ENCODE data around the gene FATE1.

DNA sequence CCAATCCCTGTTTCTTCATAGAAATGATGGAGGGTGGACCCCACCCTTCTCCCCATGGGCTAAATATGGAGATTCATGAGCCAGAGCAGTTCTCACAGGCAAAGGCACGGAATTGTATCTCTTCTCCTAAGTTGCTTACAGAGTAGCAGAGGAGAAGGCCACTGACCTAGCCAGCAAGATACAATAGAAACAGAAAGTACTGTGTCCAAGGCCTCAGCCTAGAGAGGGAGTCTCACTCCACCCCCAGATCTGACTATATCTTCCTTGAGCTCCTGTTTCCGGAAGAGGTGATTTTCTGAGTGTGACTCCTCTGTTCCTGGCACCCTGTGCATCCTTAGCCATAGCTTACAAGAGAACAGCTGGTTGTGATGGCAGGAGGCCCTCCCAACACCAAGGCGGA lies at the start of gene FATE1:
- TF ChIP-seq, protein P1, sequence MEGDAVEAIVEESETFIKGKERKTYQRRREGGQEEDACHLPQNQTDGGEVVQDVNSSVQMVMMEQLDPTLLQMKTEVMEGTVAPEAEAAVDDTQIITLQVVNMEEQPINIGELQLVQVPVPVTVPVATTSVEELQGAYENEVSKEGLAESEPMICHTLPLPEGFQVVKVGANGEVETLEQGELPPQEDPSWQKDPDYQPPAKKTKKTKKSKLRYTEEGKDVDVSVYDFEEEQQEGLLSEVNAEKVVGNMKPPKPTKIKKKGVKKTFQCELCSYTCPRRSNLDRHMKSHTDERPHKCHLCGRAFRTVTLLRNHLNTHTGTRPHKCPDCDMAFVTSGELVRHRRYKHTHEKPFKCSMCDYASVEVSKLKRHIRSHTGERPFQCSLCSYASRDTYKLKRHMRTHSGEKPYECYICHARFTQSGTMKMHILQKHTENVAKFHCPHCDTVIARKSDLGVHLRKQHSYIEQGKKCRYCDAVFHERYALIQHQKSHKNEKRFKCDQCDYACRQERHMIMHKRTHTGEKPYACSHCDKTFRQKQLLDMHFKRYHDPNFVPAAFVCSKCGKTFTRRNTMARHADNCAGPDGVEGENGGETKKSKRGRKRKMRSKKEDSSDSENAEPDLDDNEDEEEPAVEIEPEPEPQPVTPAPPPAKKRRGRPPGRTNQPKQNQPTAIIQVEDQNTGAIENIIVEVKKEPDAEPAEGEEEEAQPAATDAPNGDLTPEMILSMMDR (IDR thresholded peaks at IDR 0.05; ENCODE audit: low read depth, low read length, missing input control), result no peak
- TF ChIP-seq TAF1 (conservative IDR thresholded peaks at IDR 0.05), result no peak
- TF ChIP-seq GABPA (IDR thresholded peaks at IDR 0.05 in 1 of 2, conservative IDR thresholded peaks at IDR 0.05 in 1 of 2), result no peak
- TF ChIP-seq, protein P2, sequence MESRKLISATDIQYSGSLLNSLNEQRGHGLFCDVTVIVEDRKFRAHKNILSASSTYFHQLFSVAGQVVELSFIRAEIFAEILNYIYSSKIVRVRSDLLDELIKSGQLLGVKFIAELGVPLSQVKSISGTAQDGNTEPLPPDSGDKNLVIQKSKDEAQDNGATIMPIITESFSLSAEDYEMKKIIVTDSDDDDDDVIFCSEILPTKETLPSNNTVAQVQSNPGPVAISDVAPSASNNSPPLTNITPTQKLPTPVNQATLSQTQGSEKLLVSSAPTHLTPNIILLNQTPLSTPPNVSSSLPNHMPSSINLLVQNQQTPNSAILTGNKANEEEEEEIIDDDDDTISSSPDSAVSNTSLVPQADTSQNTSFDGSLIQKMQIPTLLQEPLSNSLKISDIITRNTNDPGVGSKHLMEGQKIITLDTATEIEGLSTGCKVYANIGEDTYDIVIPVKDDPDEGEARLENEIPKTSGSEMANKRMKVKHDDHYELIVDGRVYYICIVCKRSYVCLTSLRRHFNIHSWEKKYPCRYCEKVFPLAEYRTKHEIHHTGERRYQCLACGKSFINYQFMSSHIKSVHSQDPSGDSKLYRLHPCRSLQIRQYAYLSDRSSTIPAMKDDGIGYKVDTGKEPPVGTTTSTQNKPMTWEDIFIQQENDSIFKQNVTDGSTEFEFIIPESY (IDR thresholded peaks at IDR 0.05), result no peak
- TF ChIP-seq, protein P3, sequence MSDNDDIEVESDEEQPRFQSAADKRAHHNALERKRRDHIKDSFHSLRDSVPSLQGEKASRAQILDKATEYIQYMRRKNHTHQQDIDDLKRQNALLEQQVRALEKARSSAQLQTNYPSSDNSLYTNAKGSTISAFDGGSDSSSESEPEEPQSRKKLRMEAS (IDR thresholded peaks at IDR 0.05), result no peak
- TF ChIP-seq, protein P4, sequence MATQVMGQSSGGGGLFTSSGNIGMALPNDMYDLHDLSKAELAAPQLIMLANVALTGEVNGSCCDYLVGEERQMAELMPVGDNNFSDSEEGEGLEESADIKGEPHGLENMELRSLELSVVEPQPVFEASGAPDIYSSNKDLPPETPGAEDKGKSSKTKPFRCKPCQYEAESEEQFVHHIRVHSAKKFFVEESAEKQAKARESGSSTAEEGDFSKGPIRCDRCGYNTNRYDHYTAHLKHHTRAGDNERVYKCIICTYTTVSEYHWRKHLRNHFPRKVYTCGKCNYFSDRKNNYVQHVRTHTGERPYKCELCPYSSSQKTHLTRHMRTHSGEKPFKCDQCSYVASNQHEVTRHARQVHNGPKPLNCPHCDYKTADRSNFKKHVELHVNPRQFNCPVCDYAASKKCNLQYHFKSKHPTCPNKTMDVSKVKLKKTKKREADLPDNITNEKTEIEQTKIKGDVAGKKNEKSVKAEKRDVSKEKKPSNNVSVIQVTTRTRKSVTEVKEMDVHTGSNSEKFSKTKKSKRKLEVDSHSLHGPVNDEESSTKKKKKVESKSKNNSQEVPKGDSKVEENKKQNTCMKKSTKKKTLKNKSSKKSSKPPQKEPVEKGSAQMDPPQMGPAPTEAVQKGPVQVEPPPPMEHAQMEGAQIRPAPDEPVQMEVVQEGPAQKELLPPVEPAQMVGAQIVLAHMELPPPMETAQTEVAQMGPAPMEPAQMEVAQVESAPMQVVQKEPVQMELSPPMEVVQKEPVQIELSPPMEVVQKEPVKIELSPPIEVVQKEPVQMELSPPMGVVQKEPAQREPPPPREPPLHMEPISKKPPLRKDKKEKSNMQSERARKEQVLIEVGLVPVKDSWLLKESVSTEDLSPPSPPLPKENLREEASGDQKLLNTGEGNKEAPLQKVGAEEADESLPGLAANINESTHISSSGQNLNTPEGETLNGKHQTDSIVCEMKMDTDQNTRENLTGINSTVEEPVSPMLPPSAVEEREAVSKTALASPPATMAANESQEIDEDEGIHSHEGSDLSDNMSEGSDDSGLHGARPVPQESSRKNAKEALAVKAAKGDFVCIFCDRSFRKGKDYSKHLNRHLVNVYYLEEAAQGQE (IDR thresholded peaks at IDR 0.05), result no peak
- TF ChIP-seq RAD21 (IDR thresholded peaks at IDR 0.05), result no peak

Data from liver (tissue), 3 donors.